ENCODE measurements around the gene NEK6.

DNA sequence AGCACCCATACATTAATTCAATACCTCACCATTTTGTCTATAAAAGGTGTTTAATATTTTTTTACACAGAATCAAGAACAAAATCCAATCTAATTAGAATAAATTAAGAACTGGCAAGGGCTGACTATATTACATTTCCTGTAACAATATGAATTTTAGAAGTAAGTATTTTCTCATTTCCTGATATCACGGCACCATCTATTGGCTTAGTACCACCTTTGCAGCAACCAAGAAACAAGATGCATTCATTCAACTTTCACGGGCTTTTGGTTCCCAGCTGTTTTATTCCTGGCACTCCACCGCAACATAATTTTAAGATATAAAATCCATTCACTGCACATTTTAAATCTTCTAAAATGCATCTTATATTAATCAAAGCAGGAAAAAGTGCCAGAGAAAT, 136.8 kb downstream of the NEK6 start:
- TF ChIP-seq CTCF (IDR thresholded peaks at IDR 0.05) (no peak), POLR2A (IDR thresholded peaks at IDR 0.05) (no peak)

Data from upper lobe of left lung (tissue), 4 donors.